Activated naive CD8-positive, alpha-beta T cell treated with anti-CD3 and anti-CD28 coated beads, Interleukin-2, amount 10 ng/mL, durations not matched to agents 7 days and 5 days (primary cell): ENCODE measurements around the gene CR1L. TPM values are rescaled to one million over a fixed set of nuclear protein-coding genes. Genes with fewer than 3 reads are reported as not detected.
"Not testable (repeated sequence)": the region's sequence is repeated elsewhere in the genome, so short reads cannot be mapped to it uniquely, and the experiment has no call there.

Experiments
- ATAC-seq: fragments of 150-1000 bp; cut with Tn5 transposase; one replicate; pipeline ENCODE4 v1.10.0; 2021; ENCODE audit warnings: low read depth, moderate library complexity
- POLR2A ChIA-PET: fragments of 350-600 bp; sonication (Branson Sonifier 250); formaldehyde crosslinking; loops from one replicate; lab custom pipeline; 2021; ENCODE audit warnings: antibody characterized with exemption; lab: Charles Lee
- DNase-seq: peaks from one replicate; pipeline ENCODE4 v3.0.0; 2021
- H3K27ac Mint-ChIP-seq: one replicate; pipeline ENCODE4 v1.8.0; 2022; ENCODE audit warnings: mild to moderate bottlenecking, mixed read lengths
- H3K27me3 Mint-ChIP-seq: one replicate; pipeline ENCODE4 v1.8.0; 2022; ENCODE audit warnings: mild to moderate bottlenecking, moderate library complexity, mixed read lengths
- H3K36me3 Mint-ChIP-seq: one replicate; pipeline ENCODE4 v1.8.0; 2021; ENCODE audit warnings: mild to moderate bottlenecking, mixed read lengths
- H3K4me1 Mint-ChIP-seq: one replicate; pipeline ENCODE4 v1.8.0; 2021; ENCODE audit warnings: mixed read lengths
- H3K4me3 Mint-ChIP-seq: one replicate; pipeline ENCODE4 v1.8.0; 2022; ENCODE audit warnings: mild to moderate bottlenecking, moderate library complexity, mixed read lengths
- H3K9me3 Mint-ChIP-seq: one replicate; pipeline ENCODE4 v1.8.0; 2021; ENCODE audit warnings: mixed read lengths
- total RNA-seq, 2 experiments: library from RNA; stranded (reverse); gene quantifications; one replicate each; pipeline ENCODE4 v1.2.3, GENCODE V29; 2021

Gene CR1L
- total RNA-seq, 2 experiments from 2014 or later, result 1.1 TPM; not detected in 1

- no peak overlapping the region for H3K27ac Mint-ChIP-seq
- ATAC-seq (no peak), DNase-seq (no peak)
- H3K4me1 Mint-ChIP-seq, result peaks cover 3% of the 10 kb centered on the region
- no peaks in the 10 kb centered on the region for H3K27me3 Mint-ChIP-seq
- POLR2A ChIA-PET, result no interaction called here
- peaks cover 6% of the 10 kb centered on the region for H3K9me3 Mint-ChIP-seq
- no peak overlapping the region for H3K4me3 Mint-ChIP-seq
- H3K36me3 Mint-ChIP-seq, result peaks cover 76% of the 10 kb centered on the region
These were observed 121.6 kb downstream of the CR1L start for GRCh38 chr1:207766569-207766968.

GRCh38 chr1:207770514-207770913, 125.6 kb downstream of the CR1L start:
- H3K4me3 Mint-ChIP-seq, H3K27ac Mint-ChIP-seq, ATAC-seq, H3K27me3 Mint-ChIP-seq, POLR2A ChIA-PET, DNase-seq: not testable (repeated sequence)
- peaks cover 79% of the 10 kb centered on the region for H3K36me3 Mint-ChIP-seq
- H3K4me1 Mint-ChIP-seq, result peaks cover 14% of the 10 kb centered on the region
- H3K9me3 Mint-ChIP-seq, result peaks cover 11% of the 10 kb centered on the region

Other genes starting within 250 kb of the CR1L start
- gene CR2, start 190.8 kb upstream of the CR1L start, total RNA-seq, result 1 to 10 TPM; 2.9 to 3.5 TPM
- gene CR1, start 149.0 kb upstream of the CR1L start, total RNA-seq, result 10 to 100 TPM; 10.9 to 12.2 TPM
- 100 to 1,000 TPM; 146 to 151 TPM for gene CD46, start 106.9 kb downstream of the CR1L start, total RNA-seq